Measurements from ENCODE around the gene NRP1.

- TF ChIP-seq, protein P1, sequence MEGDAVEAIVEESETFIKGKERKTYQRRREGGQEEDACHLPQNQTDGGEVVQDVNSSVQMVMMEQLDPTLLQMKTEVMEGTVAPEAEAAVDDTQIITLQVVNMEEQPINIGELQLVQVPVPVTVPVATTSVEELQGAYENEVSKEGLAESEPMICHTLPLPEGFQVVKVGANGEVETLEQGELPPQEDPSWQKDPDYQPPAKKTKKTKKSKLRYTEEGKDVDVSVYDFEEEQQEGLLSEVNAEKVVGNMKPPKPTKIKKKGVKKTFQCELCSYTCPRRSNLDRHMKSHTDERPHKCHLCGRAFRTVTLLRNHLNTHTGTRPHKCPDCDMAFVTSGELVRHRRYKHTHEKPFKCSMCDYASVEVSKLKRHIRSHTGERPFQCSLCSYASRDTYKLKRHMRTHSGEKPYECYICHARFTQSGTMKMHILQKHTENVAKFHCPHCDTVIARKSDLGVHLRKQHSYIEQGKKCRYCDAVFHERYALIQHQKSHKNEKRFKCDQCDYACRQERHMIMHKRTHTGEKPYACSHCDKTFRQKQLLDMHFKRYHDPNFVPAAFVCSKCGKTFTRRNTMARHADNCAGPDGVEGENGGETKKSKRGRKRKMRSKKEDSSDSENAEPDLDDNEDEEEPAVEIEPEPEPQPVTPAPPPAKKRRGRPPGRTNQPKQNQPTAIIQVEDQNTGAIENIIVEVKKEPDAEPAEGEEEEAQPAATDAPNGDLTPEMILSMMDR (IDR thresholded peaks at IDR 0.05; ENCODE audit: low read depth, low read length, missing input control), result no peak
- TF ChIP-seq EGR1 (IDR thresholded peaks at IDR 0.05; ENCODE audit: low read depth in 2 of 2) (no peak), RAD21 (IDR thresholded peaks at IDR 0.05) (no peak), YY1 (IDR thresholded peaks at IDR 0.05) (no peak), REST (IDR thresholded peaks at IDR 0.05) (no peak)
- TF ChIP-seq, protein P2, sequence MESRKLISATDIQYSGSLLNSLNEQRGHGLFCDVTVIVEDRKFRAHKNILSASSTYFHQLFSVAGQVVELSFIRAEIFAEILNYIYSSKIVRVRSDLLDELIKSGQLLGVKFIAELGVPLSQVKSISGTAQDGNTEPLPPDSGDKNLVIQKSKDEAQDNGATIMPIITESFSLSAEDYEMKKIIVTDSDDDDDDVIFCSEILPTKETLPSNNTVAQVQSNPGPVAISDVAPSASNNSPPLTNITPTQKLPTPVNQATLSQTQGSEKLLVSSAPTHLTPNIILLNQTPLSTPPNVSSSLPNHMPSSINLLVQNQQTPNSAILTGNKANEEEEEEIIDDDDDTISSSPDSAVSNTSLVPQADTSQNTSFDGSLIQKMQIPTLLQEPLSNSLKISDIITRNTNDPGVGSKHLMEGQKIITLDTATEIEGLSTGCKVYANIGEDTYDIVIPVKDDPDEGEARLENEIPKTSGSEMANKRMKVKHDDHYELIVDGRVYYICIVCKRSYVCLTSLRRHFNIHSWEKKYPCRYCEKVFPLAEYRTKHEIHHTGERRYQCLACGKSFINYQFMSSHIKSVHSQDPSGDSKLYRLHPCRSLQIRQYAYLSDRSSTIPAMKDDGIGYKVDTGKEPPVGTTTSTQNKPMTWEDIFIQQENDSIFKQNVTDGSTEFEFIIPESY (IDR thresholded peaks at IDR 0.05), result no peak
Observed at GRCh38 chr10:33229949-33230267, 104.6 kb downstream of the NRP1 start.
